Epithelial cell of umbilical artery (primary cell): Measurements from ENCODE around the gene ZNF276. TPM values are rescaled to one million over a fixed set of nuclear protein-coding genes. Genes with fewer than 3 reads are reported as not detected.

Experiments
- total RNA-seq: library from RNA; depleted of rRNA; stranded (reverse); fragments of >200 nt; gene quantifications from 2 replicates; pipeline ENCODE4 v1.2.3, GENCODE V29; 2014

ZNF276 gene
- total RNA-seq, result 22.4 and 26.3 TPM in 2 replicates

GRCh38 chr16:89720813-89721545 lies at the start of gene ZNF276, which contains the start of gene VPS9D1:
Gene ZNF276, plus strand, starts transcription at chr16:89721537. Its CDS starts 104 bp downstream, at chr16:89721641.
Gene VPS9D1, minus strand, starts transcription at chr16:89720898. Its CDS starts 37 bp downstream, at chr16:89720861.

GRCh38 chr16:89686520-89687091 lies 34.7 kb upstream of the ZNF276 start, which contains the start of gene CDK10:
Gene CDK10, plus strand, starts transcription at chr16:89686689. Its CDS starts 22 bp downstream, at chr16:89686711.

GRCh38 chr16:89701425-89702406 lies 19.6 kb upstream of the ZNF276 start, which contains the start of gene SPATA2L:
Gene SPATA2L, minus strand, starts transcription at chr16:89701705. Its CDS starts 473 bp downstream, at chr16:89701232.

Other genes starting within 250 kb of the ZNF276 start
- gene ANKRD11, start 231.0 kb upstream of the ZNF276 start, total RNA-seq, result 35.7 and 71.6 TPM in 2 replicates
- 88.0 and 108 TPM in 2 replicates for gene SPG7, start 213.1 kb upstream of the ZNF276 start, total RNA-seq
- gene RPL13, start 160.9 kb upstream of the ZNF276 start, total RNA-seq, result 2,820 and 4,525 TPM in 2 replicates
- gene CPNE7, start 145.8 kb upstream of the ZNF276 start, total RNA-seq, result 3.2 and 9.7 TPM in 2 replicates
- 0.61 TPM in 1 of 2 replicates, not detected in the other for gene DPEP1, start 107.9 kb upstream of the ZNF276 start, total RNA-seq
- gene CHMP1A, start 63.8 kb upstream of the ZNF276 start, total RNA-seq, result 102 and 114 TPM in 2 replicates
- gene SPATA33, start 63.7 kb upstream of the ZNF276 start, total RNA-seq, result 1.9 and 3.5 TPM in 2 replicates
- gene CDK10, start 34.8 kb upstream of the ZNF276 start, total RNA-seq, result 44.2 and 57.1 TPM in 2 replicates
- 20.2 and 21.1 TPM in 2 replicates for gene SPATA2L, start 19.8 kb upstream of the ZNF276 start, total RNA-seq
- 3.0 and 4.9 TPM in 2 replicates for gene VPS9D1, start 639 bp upstream of the ZNF276 start, total RNA-seq
- gene FANCA, start 95.1 kb downstream of the ZNF276 start, total RNA-seq, result 18.5 and 28.3 TPM in 2 replicates
- 0.32 and 0.91 TPM in 2 replicates for gene SPIRE2, start 106.9 kb downstream of the ZNF276 start, total RNA-seq
- gene TCF25, start 152.1 kb downstream of the ZNF276 start, total RNA-seq, result 146 and 191 TPM in 2 replicates
- 1.3 and 3.3 TPM in 2 replicates for gene MC1R, start 197.3 kb downstream of the ZNF276 start, total RNA-seq
- gene TUBB3, start 201.8 kb downstream of the ZNF276 start, total RNA-seq, result 96.8 and 319 TPM in 2 replicates
- 98.3 and 134 TPM in 2 replicates for gene DEF8, start 227.2 kb downstream of the ZNF276 start, total RNA-seq